GM12878 (cell line): Measurements from ENCODE around the gene NDEL1.

ENCODE experiments used
- BRCA1 ChIP-seq: IDR thresholded peaks from 2 replicates; pipeline ENCODE4 v1.6.1; 2011; ENCODE audit warnings: low read depth, low read length, improper control_type of control experiment
- FOXM1 ChIP-seq: IDR thresholded peaks from 2 replicates; pipeline ENCODE4 v1.6.1; 2012; ENCODE audit warnings: low read depth, mild to moderate bottlenecking, inconsistent platforms, low read length, moderate library complexity
- GABPA ChIP-seq: IDR thresholded peaks from 2 replicates; pipeline ENCODE4 v1.6.1; 2014; ENCODE audit warnings: antibody characterized with exemption, low read depth, mild to moderate bottlenecking, inconsistent platforms
- POLR2AphosphoS2 ChIP-seq: IDR thresholded peaks from 2 replicates; pipeline ENCODE4 v1.6.1; 2011; ENCODE audit warnings: low read depth, mild to moderate bottlenecking, low read length, improper control_type of control experiment, moderate library complexity
- ZBED1 ChIP-seq: IDR thresholded peaks from 2 replicates; pipeline ENCODE4 v1.6.1; 2016; ENCODE audit warnings: borderline replicate concordance
- TF ChIP-seq, protein P1 (sequence below): fragments of 450-650 bp; IDR thresholded peaks from 2 replicates; pipeline ENCODE4 v1.6.1; 2017; ENCODE audit warnings: mild to moderate bottlenecking
- TF ChIP-seq, protein P2 (sequence below): fragments of 450-650 bp; IDR thresholded peaks from 2 replicates; pipeline ENCODE4 v1.6.1; 2017; ENCODE audit warnings: antibody characterized with exemption, mild to moderate bottlenecking, moderate library complexity
- TF ChIP-seq, protein P3 (sequence below): IDR thresholded peaks from 2 replicates; pipeline ENCODE4 v1.6.1; 2012; ENCODE audit warnings: low read length, inconsistent platforms

DNA sequence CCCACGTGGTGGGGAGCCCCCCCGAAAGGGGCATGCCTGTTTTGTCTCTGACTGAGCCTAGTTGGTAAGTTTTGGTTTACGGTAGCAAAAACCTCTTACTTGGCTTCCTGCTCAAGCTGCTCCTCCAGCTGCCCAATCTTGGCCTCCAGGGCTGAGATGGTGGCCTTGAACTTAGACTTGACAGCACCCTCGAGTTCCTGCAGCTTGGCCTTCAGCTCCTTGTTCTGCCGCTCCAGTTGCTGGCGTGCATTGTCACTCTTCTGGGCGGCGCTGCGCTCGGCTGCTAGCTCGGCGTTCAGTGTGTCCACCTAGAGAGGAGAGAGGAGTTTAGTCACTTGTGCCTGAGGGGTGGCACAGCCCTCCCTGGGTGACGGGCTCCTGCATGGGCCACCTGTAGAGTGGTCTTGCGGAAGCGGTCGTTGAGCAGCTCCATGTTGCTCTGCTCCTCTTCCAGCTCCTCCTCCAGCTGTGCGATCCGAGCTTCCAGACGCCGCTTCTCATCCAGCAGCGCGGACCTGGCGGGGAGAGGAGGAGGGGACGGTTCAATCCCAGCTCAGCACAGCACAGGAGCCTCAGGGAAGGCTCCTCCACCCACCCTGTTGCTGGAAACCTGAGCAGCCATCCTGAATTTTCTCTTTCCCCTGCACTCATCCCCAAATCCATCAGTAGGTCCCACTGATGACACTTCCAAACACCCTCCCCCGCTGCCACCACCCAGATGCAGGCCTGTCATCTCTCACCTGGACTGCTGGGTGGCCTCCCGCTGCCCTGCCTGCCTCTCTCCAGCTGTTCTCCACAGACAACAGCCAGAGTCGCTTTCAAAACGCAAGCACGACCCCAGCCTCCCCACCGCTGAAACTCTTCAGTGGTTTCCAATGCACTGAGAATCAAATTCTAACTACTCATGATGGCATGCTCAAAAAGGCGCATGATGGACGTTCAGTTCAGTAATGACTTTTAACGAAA is 44.6 kb downstream of the NDEL1 start:
- TF ChIP-seq BRCA1 (no peak), FOXM1 (no peak), GABPA (no peak), POLR2AphosphoS2 (no peak), ZBED1 (no peak)
- TF ChIP-seq, protein P1, sequence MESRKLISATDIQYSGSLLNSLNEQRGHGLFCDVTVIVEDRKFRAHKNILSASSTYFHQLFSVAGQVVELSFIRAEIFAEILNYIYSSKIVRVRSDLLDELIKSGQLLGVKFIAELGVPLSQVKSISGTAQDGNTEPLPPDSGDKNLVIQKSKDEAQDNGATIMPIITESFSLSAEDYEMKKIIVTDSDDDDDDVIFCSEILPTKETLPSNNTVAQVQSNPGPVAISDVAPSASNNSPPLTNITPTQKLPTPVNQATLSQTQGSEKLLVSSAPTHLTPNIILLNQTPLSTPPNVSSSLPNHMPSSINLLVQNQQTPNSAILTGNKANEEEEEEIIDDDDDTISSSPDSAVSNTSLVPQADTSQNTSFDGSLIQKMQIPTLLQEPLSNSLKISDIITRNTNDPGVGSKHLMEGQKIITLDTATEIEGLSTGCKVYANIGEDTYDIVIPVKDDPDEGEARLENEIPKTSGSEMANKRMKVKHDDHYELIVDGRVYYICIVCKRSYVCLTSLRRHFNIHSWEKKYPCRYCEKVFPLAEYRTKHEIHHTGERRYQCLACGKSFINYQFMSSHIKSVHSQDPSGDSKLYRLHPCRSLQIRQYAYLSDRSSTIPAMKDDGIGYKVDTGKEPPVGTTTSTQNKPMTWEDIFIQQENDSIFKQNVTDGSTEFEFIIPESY, result no peak
- TF ChIP-seq, protein P2, sequence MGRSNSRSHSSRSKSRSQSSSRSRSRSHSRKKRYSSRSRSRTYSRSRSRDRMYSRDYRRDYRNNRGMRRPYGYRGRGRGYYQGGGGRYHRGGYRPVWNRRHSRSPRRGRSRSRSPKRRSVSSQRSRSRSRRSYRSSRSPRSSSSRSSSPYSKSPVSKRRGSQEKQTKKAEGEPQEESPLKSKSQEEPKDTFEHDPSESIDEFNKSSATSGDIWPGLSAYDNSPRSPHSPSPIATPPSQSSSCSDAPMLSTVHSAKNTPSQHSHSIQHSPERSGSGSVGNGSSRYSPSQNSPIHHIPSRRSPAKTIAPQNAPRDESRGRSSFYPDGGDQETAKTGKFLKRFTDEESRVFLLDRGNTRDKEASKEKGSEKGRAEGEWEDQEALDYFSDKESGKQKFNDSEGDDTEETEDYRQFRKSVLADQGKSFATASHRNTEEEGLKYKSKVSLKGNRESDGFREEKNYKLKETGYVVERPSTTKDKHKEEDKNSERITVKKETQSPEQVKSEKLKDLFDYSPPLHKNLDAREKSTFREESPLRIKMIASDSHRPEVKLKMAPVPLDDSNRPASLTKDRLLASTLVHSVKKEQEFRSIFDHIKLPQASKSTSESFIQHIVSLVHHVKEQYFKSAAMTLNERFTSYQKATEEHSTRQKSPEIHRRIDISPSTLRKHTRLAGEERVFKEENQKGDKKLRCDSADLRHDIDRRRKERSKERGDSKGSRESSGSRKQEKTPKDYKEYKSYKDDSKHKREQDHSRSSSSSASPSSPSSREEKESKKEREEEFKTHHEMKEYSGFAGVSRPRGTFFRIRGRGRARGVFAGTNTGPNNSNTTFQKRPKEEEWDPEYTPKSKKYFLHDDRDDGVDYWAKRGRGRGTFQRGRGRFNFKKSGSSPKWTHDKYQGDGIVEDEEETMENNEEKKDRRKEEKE, result no peak
- TF ChIP-seq, protein P3, sequence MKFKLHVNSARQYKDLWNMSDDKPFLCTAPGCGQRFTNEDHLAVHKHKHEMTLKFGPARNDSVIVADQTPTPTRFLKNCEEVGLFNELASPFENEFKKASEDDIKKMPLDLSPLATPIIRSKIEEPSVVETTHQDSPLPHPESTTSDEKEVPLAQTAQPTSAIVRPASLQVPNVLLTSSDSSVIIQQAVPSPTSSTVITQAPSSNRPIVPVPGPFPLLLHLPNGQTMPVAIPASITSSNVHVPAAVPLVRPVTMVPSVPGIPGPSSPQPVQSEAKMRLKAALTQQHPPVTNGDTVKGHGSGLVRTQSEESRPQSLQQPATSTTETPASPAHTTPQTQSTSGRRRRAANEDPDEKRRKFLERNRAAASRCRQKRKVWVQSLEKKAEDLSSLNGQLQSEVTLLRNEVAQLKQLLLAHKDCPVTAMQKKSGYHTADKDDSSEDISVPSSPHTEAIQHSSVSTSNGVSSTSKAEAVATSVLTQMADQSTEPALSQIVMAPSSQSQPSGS, result no peak
